H1 (cell line): Measurements from ENCODE around the gene USP37. TPM values are rescaled to one million over a fixed set of nuclear protein-coding genes. Genes with fewer than 3 reads are reported as not detected.

Source experiments
- CTCF ChIA-PET: fragments of 300-600 bp; sonication (Branson Sonifier 250); formaldehyde crosslinking; loops from one replicate; lab custom pipeline; 2021; ENCODE audit not compliant: partially characterized antibody; lab: Charles Lee
- POLR2A ChIA-PET: fragments of 300-600 bp; sonication (Branson Sonifier 250); formaldehyde crosslinking; loops from one replicate; lab custom pipeline; 2021; ENCODE audit warnings: inconsistent platforms; ENCODE audit not compliant: partially characterized antibody; lab: Charles Lee
- DNase-seq, 2 experiments: peaks; one replicate each; pipeline versions ENCODE4 v3.0.0 to v3.0.0-alpha.2; 2010 to 2022; ENCODE audit warnings: low spot score in 2 of 2, low read depth in 1 of 2, mixed read lengths in 1 of 2
- FAIRE-seq: peaks from 2 replicates; lab custom pipeline; 2011; peaks lifted over from hg19 to GRCh38; lab: Jason Lieb, UNC
- H2AFZ ChIP-seq: 2 replicates; pipeline ENCODE4 v1.8.1; 2012; ENCODE audit warnings: low read length, inconsistent platforms
- H2AK5ac ChIP-seq: 2 replicates; pipeline ENCODE4 v1.6.1; 2013; ENCODE audit warnings: low read depth, low read length
- H2BK120ac ChIP-seq: replicated peaks from 2 replicates; pipeline ENCODE3; 2013; ENCODE audit warnings: low read depth, low read length, inconsistent platforms
- H2BK12ac ChIP-seq: 2 replicates; pipeline ENCODE4 v1.6.1; 2013; ENCODE audit warnings: low read depth, low read length
- H2BK15ac ChIP-seq: 2 replicates; pipeline ENCODE4 v1.6.1; 2013; ENCODE audit warnings: low read length
- H2BK20ac ChIP-seq: 2 replicates; pipeline ENCODE4 v1.6.1; 2013; ENCODE audit warnings: low read length
- H2BK5ac ChIP-seq: 2 replicates; pipeline ENCODE4 v1.6.1; 2013; ENCODE audit warnings: low read depth, low read length
- H3K14ac ChIP-seq: 2 replicates; pipeline ENCODE4 v1.6.1; 2013; ENCODE audit warnings: inconsistent platforms; ENCODE audit not compliant: insufficient read length
- H3K18ac ChIP-seq: 2 replicates; pipeline ENCODE4 v1.6.1; 2013; ENCODE audit warnings: low read length; ENCODE audit errors: extremely low read depth
- H3K23ac ChIP-seq: 2 replicates; pipeline ENCODE4 v1.6.1; 2013; ENCODE audit warnings: inconsistent platforms; ENCODE audit not compliant: insufficient read length
- H3K23me2 ChIP-seq: 2 replicates; pipeline ENCODE4 v1.6.1; 2013; ENCODE audit warnings: low read depth, low read length
- H3K27ac ChIP-seq: 2 replicates; pipeline ENCODE4 v1.6.1; 2011; ENCODE audit warnings: low read depth, low read length, inconsistent platforms
- H3K27me3 ChIP-seq, 4 experiments: replicated peaks in 1 of 4; 1 replicate in 1 of 4; 2 replicates in 3 of 4; pipeline versions ENCODE4 v1.6.1 to v1.8.1; 2011 to 2013; ENCODE audit warnings: low read length in 3 of 4, mild to moderate bottlenecking in 3 of 4, inconsistent platforms in 2 of 4, mixed read lengths in 2 of 4, moderate library complexity in 1 of 4; ENCODE audit not compliant: control insufficient read depth in 3 of 4, insufficient read depth in 3 of 4; ENCODE audit errors: extremely low read depth in 1 of 4
- H3K36me3 ChIP-seq, 4 experiments: 2 replicates each; pipeline versions ENCODE4 v1.6.1 to v1.8.1; 2011 to 2013; ENCODE audit warnings: mild to moderate bottlenecking in 4 of 4, low read length in 3 of 4, moderate library complexity in 2 of 4, control low read depth in 1 of 4, inconsistent platforms in 1 of 4; ENCODE audit not compliant: insufficient read depth in 4 of 4, control insufficient read depth in 2 of 4
- H3K4ac ChIP-seq: replicated peaks from 2 replicates; pipeline ENCODE3; 2013; ENCODE audit warnings: low read length, low read depth, mixed read lengths, inconsistent platforms; ENCODE audit not compliant: insufficient read length
- H3K4me1 ChIP-seq, 4 experiments: replicated peaks in 1 of 4; 1 replicate in 1 of 4; 2 replicates in 3 of 4; pipeline versions ENCODE4 v1.6.1 to v1.8.1; 2011 to 2013; ENCODE audit warnings: low read length in 3 of 4, inconsistent platforms in 2 of 4, mixed read lengths in 1 of 4; ENCODE audit not compliant: insufficient read depth in 4 of 4, control insufficient read depth in 3 of 4
- H3K4me2 ChIP-seq, 2 experiments: 2 replicates each; pipeline versions ENCODE4 v1.6.1 to v1.8.1; 2011 to 2013; ENCODE audit warnings: low read depth in 2 of 2, low read length in 2 of 2, control low read depth in 1 of 2, inconsistent platforms in 1 of 2, mild to moderate bottlenecking in 1 of 2; ENCODE audit not compliant: insufficient read depth in 1 of 2
- H3K4me3 ChIP-seq, 4 experiments: fragments of 200-600, 300-600 bp in 1 of 4; sonication (generic), shearing (Covaris generic), sonication (Bioruptor Twin) in 1 of 4; 2 replicates each; pipeline versions ENCODE4 v1.5.1 to v1.8.1; 2011 to 2016; ENCODE audit warnings: low read length in 4 of 4, low read depth in 3 of 4, control low read depth in 2 of 4, inconsistent platforms in 2 of 4, mild to moderate bottlenecking in 2 of 4, mixed read lengths in 1 of 4, moderate library complexity in 1 of 4; ENCODE audit not compliant: insufficient read depth in 2 of 4; ENCODE audit errors: extremely low read depth in 1 of 4
- H3K56ac ChIP-seq: replicated peaks from 2 replicates; pipeline ENCODE3; 2013; ENCODE audit warnings: low read depth, mild to moderate bottlenecking, mixed read lengths, low read length, inconsistent platforms; ENCODE audit not compliant: insufficient read length
- H3K79me1 ChIP-seq: 2 replicates; pipeline ENCODE4 v1.6.1; 2013; ENCODE audit warnings: low read depth, low read length, control low read depth
- H3K79me2 ChIP-seq, 2 experiments: 2 replicates each; pipeline versions ENCODE4 v1.6.1 to v1.8.1; 2012 to 2013; ENCODE audit warnings: low read length in 2 of 2, mild to moderate bottlenecking in 2 of 2, inconsistent platforms in 1 of 2; ENCODE audit not compliant: insufficient read depth in 2 of 2, control insufficient read depth in 1 of 2
- H3K9ac ChIP-seq, 4 experiments: replicated peaks in 1 of 4; 1 replicate in 1 of 4; 2 replicates in 3 of 4; pipeline versions ENCODE4 v1.6.1 to v1.8.1; 2011 to 2013; ENCODE audit warnings: low read depth in 3 of 4, low read length in 3 of 4, control low read depth in 2 of 4, mild to moderate bottlenecking in 2 of 4, moderate library complexity in 2 of 4, inconsistent platforms in 1 of 4; ENCODE audit errors: extremely low read depth in 1 of 4
- H3K9me3 ChIP-seq, 2 experiments: 2 replicates each; pipeline versions ENCODE4 v1.6.1 to v1.8.1; 2012 to 2013; ENCODE audit warnings: mild to moderate bottlenecking in 2 of 2, moderate library complexity in 2 of 2, control low read depth in 1 of 2, inconsistent platforms in 1 of 2, low read depth in 1 of 2, low read length in 1 of 2, mixed read lengths in 1 of 2; ENCODE audit not compliant: insufficient read depth in 2 of 2
- H4K20me1 ChIP-seq, 2 experiments: replicated peaks in 1 of 2; 2 replicates each; pipeline versions ENCODE3 to v1.8.1; 2011 to 2013; ENCODE audit warnings: inconsistent platforms in 2 of 2, low read length in 2 of 2, mild to moderate bottlenecking in 1 of 2; ENCODE audit not compliant: insufficient read depth in 2 of 2, control insufficient read depth in 1 of 2
- H4K5ac ChIP-seq: 2 replicates; pipeline ENCODE4 v1.6.1; 2013; ENCODE audit warnings: low read length, low read depth, mixed read lengths, inconsistent platforms; ENCODE audit not compliant: insufficient read length
- H4K8ac ChIP-seq: 2 replicates; pipeline ENCODE4 v1.8.0; 2013; ENCODE audit warnings: mild to moderate bottlenecking, moderate library complexity, low read length, inconsistent platforms; ENCODE audit not compliant: insufficient read depth; ENCODE audit errors: extremely low read depth
- H4K91ac ChIP-seq: replicated peaks from 2 replicates; pipeline ENCODE3; 2013; ENCODE audit warnings: low read length, mixed read lengths, inconsistent platforms; ENCODE audit not compliant: insufficient read length
- BRCA1 ChIP-seq: IDR thresholded peaks from 2 replicates; pipeline ENCODE4 v1.6.1; 2012; ENCODE audit warnings: low read depth, low read length, improper control_type of control experiment
- CBX8 ChIP-seq: fragments of 300-800, 300-1000 bp; sonication (generic); IDR thresholded peaks from 2 replicates; pipeline ENCODE4 v1.7.1; 2016; ENCODE audit warnings: low read depth, low read length, borderline replicate concordance
- CEBPB ChIP-seq: IDR thresholded peaks from 2 replicates; pipeline ENCODE4 v1.6.1; 2012; ENCODE audit warnings: low read depth, low read length
- CREB1 ChIP-seq: IDR thresholded peaks from 2 replicates; pipeline ENCODE4 v1.6.1; 2012; ENCODE audit warnings: inconsistent platforms
- GABPA ChIP-seq: IDR thresholded peaks from 2 replicates; pipeline ENCODE4 v1.6.1; 2011; ENCODE audit warnings: mild to moderate bottlenecking, low read length, moderate library complexity, borderline replicate concordance; ENCODE audit not compliant: insufficient read depth
- KDM1A ChIP-seq: fragments of 200-600, 300-600 bp; sonication (generic); IDR thresholded peaks from 2 replicates; pipeline ENCODE4 v1.7.1; 2016; ENCODE audit warnings: mild to moderate bottlenecking, low read length, borderline replicate concordance
- RFX5 ChIP-seq: IDR thresholded peaks from 2 replicates; pipeline ENCODE4 v1.6.1; 2011; ENCODE audit warnings: low read depth, low read length, improper control_type of control experiment, borderline replicate concordance
- SIX5 ChIP-seq: IDR thresholded peaks from 2 replicates; pipeline ENCODE4 v1.6.1; 2011; ENCODE audit warnings: mild to moderate bottlenecking, low read depth, low read length
- SUZ12 ChIP-seq: fragments of 200-600 bp; sonication (generic); IDR thresholded peaks from 2 replicates; pipeline ENCODE4 v1.6.1; 2012; ENCODE audit warnings: mild to moderate bottlenecking, inconsistent platforms, low read length, moderate library complexity, mixed read lengths
- polyA plus RNA-seq, 7 experiments: library from polyadenylated mRNA; depleted of rRNA in 3 of 7; stranded (reverse) in 5 of 7; unstranded in 2 of 7; fragments of >200 nt in 5 of 7; fragments of 200-250 nt in 2 of 7; gene quantifications; 1 replicate in 5 of 7; 2 replicates in 1 of 7; 4 replicates in 1 of 7; pipeline versions ENCODE4 v1.2.1 to v1.2.3, GENCODE V29; 2011 to 2013; ENCODE audit warnings: missing spikeins in 2 of 7, mixed read lengths in 2 of 7
- total RNA-seq: library from RNA; stranded (reverse); fragmentation: NEBNext Ultra II Directional; extraction: Animal tissue kit (Norgen Biotek cat#: 25700); gene quantifications from 2 replicates; pipeline ENCODE4 v1.2.1, GENCODE V29; 2021
- TF ChIP-seq, protein P1 (sequence below): IDR thresholded peaks from 2 replicates; pipeline ENCODE4 v1.6.1; 2011; ENCODE audit warnings: low read length, improper control_type of control experiment
- TF ChIP-seq, protein P2 (sequence below): IDR thresholded peaks from 2 replicates; pipeline ENCODE4 v1.6.1; 2011; ENCODE audit warnings: low read depth, mild to moderate bottlenecking, low read length; ENCODE audit not compliant: insufficient read depth

USP37 gene
- total and polyA plus RNA-seq, 2 of the 8 experiments (the other 6 are each of a cell fraction or from before 2014, with no cell fraction given): 3.8 to 29.1 TPM

DNA sequence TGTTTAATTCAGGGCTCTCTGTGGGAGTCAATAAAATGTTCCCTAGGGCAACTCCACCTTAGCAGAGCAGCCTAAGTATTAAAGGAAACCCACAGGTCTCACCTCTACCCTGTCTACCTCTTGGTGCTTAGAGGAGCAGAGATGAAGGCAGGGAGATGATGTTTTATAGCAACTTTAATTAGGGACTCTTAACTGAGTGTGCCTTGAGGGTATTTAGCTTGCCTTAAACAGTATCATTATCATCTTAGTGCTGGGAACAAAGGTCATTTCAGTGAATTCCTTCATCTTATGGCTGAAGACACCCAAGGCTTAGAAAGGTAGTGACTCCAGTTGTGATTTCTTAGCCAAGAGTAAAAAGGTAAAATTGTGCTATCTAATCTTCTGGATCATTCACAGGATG, 122.5 kb downstream of the USP37 start:
- no peak overlapping the region for H3K9ac ChIP-seq
- H3K23ac ChIP-seq: no peak overlapping the region
- no peak overlapping the region for H3K4ac ChIP-seq
- no peaks in the 10 kb centered on the region for H3K79me1 ChIP-seq
- no peak overlapping the region for H2BK120ac ChIP-seq
- POLR2A ChIA-PET: interaction anchor here (1.0 kb wide), 1 partner anchor 11 kb away, joined by 3 read pairs; no protein-coding TSS in a partner anchor
- no peak for FAIRE-seq
- H3K14ac ChIP-seq: no peak overlapping the region
- H4K91ac ChIP-seq: no peak overlapping the region
- no peaks in the 10 kb centered on the region for H3K9me3 ChIP-seq
- H2BK5ac ChIP-seq: no peak overlapping the region
- H4K5ac ChIP-seq: no peak overlapping the region
- TF ChIP-seq CEBPB: no peak
- TF ChIP-seq RFX5: no peak
- TF ChIP-seq SIX5: no peak
- no peak for TF ChIP-seq CBX8
- TF ChIP-seq KDM1A: no peak
- TF ChIP-seq, protein P1, sequence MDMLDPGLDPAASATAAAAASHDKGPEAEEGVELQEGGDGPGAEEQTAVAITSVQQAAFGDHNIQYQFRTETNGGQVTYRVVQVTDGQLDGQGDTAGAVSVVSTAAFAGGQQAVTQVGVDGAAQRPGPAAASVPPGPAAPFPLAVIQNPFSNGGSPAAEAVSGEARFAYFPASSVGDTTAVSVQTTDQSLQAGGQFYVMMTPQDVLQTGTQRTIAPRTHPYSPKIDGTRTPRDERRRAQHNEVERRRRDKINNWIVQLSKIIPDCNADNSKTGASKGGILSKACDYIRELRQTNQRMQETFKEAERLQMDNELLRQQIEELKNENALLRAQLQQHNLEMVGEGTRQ: no peak
- TF ChIP-seq, protein P2, sequence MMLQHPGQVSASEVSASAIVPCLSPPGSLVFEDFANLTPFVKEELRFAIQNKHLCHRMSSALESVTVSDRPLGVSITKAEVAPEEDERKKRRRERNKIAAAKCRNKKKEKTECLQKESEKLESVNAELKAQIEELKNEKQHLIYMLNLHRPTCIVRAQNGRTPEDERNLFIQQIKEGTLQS: no peak
- no peak for TF ChIP-seq SUZ12
- no peak for TF ChIP-seq BRCA1
- no peak for TF ChIP-seq GABPA
- no peak for TF ChIP-seq CREB1
- TF ChIP-seq, all 59 proteins: peak for 0
- Histone ChIP-seq H3K4me3 (no peak overlapping the region), H3K27me3 (no peaks in the 10 kb centered on the region), H3K56ac (no peak overlapping the region), H3K18ac (no peak overlapping the region), H2AFZ (no peak overlapping the region), H2BK20ac (no peak overlapping the region), H3K4me1 (no peaks in the 10 kb centered on the region), H2BK15ac (no peak overlapping the region), H3K4me2 (no peak overlapping the region), H2BK12ac (no peak overlapping the region), H3K36me3 (peaks cover 0 to 19% (median 7%) of the 10 kb centered on the region in 4 experiments; a peak in 6 of 8 replicates), H4K8ac (no peak overlapping the region), H3K23me2 (no peaks in the 10 kb centered on the region), H4K20me1 (no peaks in the 10 kb centered on the region), H3K79me2 (no peaks in the 10 kb centered on the region), H2AK5ac (no peak overlapping the region), H3K27ac (no peak overlapping the region)
- CTCF ChIA-PET: interaction anchor here (1.0 to 1.6 kb wide), 2 partner anchors 11 to 203 kb away, joined by 4 to 6 read pairs; no protein-coding TSS in a partner anchor
- DNase-seq: no peak
